OCI-LY7 (cell line): ENCODE measurements around the gene ANKK1.

Experiments
- CTCF ChIP-seq: fragments of 200-600 bp; sonication (generic); conservative IDR thresholded peaks from 2 replicates; pipeline ENCODE4 v1.5.1; 2014; ENCODE audit warnings: mild to moderate bottlenecking, antibody characterized with exemption, low read length, moderate library complexity, mixed read lengths
- EZH2phosphoT487 ChIP-seq: fragments of 200-600 bp; sonication (generic); IDR thresholded peaks from 2 replicates; pipeline ENCODE4 v1.6.1; 2018; ENCODE audit warnings: low read depth, borderline replicate concordance, mild to moderate bottlenecking, mixed run types, antibody characterized with exemption, low read length, moderate library complexity, mixed read lengths

GRCh38 chr11:113415343-113415742 lies 27.8 kb downstream of the ANKK1 start:
- TF ChIP-seq CTCF (no peak), EZH2phosphoT487 (no peak)
